Stimulated activated naive CD4-positive, alpha-beta T cell (primary cell): ENCODE data around the gene MRGPRG.
"Not testable (repeated sequence)": the region's sequence is repeated elsewhere in the genome, so short reads cannot be mapped to it uniquely, and the experiment has no call there.

Experiments used
- DNase-seq, 6 experiments: peaks; one replicate each; lab custom pipeline; 2025; lab: John Stamatoyannopoulos, UW

The MRGPRG gene

GRCh38 chr11:3174387-3174786 is 44.2 kb downstream of the MRGPRG start:
- no peak for DNase-seq

GRCh38 chr11:3173795-3174194 is 44.8 kb downstream of the MRGPRG start:
- no peak for DNase-seq

- DNase-seq = no peak
These were observed 46.6 kb downstream of the MRGPRG start for GRCh38 chr11:3171931-3172560.

- no peak for DNase-seq
These were observed 47.6 kb downstream of the MRGPRG start for GRCh38 chr11:3170756-3171650.

- DNase-seq = no peak
These were observed 48.4 kb downstream of the MRGPRG start for GRCh38 chr11:3170044-3170755.

- DNase-seq = no peak
These were observed 49.2 kb downstream of the MRGPRG start for GRCh38 chr11:3169255-3170043.

GRCh38 chr11:3168742-3169254 is 49.8 kb downstream of the MRGPRG start:
- DNase-seq = not testable (repeated sequence)
